ENCODE data around the gene IFT122. TPM values are rescaled to one million over a fixed set of nuclear protein-coding genes. Genes with fewer than 3 reads are reported as not detected.
A peak's percentile ranks its signal among the peaks of the same experiment; 100 is the strongest.

IFT122 gene
- total RNA-seq, 1 donor, result 19.9 TPM

- peak; percentile 96 for DNase-seq (ENCODE audit: low read depth)
- H3K4me3 ChIP-seq (ENCODE audit: low read depth, low read length), result no peak overlapping the region
- TF ChIP-seq CTCF (IDR thresholded peaks at IDR 0.05; ENCODE audit: insufficient read depth, low read depth, low read length), result no peak
Observed at GRCh38 chr3:129417326-129417725, 22.7 kb upstream of the IFT122 start.

DNA sequence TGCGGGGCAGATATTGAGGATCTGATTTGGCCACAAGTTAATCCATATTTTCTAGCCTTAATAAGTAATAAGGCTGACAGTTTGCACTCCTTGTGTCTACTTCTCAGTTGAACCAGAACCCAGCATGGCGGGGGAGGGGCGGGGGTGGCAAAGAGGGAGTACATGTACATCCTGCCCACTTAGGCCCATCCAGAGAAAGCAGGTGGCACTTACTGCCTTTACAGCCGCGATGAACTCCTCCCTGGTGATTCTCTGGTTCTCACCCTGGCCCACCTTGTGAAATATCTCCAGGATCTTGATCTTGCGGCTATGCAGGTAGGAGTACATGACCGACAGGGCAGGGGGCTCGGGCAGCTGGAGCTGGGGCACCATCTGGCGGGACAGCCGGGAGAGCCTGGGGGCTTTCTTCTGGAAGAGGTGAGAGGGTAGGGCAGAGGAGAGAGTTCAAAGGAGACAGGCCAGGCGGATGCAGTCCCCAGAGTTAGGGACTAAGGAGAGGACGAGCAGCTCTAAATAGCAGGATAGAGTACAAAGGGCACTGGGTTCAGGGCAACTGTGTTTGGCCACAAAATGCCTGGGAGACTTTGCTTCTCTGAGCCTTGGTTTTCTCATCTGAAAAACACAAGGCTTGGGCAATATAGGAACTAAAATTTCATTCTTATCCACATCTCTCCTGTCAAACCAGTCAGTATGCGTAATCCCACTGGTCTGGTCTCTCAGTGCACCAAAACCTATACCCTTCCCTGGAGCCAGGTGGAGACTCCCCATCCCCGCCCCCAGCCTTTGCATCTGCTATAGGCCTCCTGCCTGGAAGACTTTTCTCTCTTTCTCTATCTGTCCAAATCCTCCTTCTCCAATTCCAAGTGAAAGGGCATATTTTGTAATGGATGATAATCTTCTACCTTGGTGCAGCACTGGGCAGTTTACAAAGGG, 21.7 kb upstream of the IFT122 start:
- no peak for DNase-seq (ENCODE audit: low read depth)
- H3K4me3 ChIP-seq (ENCODE audit: low read depth, low read length), result no peak overlapping the region
- TF ChIP-seq CTCF (IDR thresholded peaks at IDR 0.05; ENCODE audit: insufficient read depth, low read depth, low read length), result no peak

DNA sequence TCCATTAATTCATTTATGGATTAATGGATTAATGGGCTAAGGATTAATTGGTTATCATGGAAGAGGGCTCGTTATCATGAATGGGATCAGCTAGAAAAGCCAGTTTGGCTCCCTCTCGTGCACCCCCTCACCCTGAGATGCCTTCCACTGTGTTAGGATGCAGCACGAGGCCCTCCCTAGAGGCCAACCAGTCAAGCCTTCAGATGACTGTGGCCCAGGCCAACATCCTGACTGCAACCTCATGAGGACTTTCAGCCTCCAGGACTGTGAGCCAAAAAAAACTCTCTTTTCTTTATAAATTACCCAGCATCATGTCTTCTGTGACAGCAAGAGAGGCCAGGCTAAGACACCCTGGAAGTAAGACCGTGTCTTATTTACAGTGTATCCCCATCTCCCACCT, 20.5 kb upstream of the IFT122 start:
- no peak for TF ChIP-seq CTCF (IDR thresholded peaks at IDR 0.05; ENCODE audit: insufficient read depth, low read depth, low read length)
- H3K4me3 ChIP-seq (ENCODE audit: low read depth, low read length), result no peak overlapping the region

GRCh38 chr3:129421236-129421883, 18.7 kb upstream of the IFT122 start:
- DNase-seq (ENCODE audit: low read depth), result no peak
- H3K4me3 ChIP-seq (ENCODE audit: low read depth, low read length), result no peak overlapping the region
- no peak for TF ChIP-seq CTCF (IDR thresholded peaks at IDR 0.05; ENCODE audit: insufficient read depth, low read depth, low read length)

More for the DNA sequence above, 20.5 kb upstream of the IFT122 start:
- no peak for DNase-seq (ENCODE audit: low read depth)

DNA sequence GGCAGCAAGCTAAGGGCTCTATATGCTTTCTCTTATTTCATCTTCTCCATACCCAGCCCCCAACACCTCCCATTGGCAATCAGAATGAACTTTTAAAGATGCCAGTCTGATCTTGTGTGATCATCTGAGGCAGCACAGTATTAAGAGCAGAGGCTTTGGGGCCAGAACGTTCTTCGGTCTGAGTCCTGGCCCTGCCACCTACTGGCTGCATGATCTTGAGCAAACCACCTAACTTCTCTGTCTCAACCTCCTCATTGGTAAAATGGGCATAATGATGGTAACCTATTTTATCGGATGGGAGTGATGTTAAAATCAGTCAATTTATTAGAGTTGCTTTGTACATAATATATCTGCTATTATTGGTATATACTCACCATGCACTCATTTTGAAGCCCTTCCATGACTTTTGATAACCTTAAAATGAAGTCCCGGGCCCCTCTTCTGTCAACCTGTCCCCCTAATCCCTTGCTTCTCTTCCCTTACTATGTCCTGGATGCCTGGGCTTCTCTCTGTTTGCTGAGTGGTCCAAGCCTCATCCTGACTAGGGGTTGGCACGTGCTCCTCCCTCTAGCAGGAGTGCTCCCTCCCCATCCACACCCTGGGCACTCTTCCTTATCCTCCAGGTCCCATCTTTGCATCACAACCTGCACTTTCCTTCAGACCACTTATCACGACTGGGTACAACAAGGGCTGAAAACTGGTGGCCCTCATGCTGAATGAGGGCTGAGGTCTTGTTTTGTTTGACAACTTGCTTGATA, 17.9 kb upstream of the IFT122 start:
- DNase-seq (ENCODE audit: low read depth), result no peak
- TF ChIP-seq CTCF (IDR thresholded peaks at IDR 0.05; ENCODE audit: insufficient read depth, low read depth, low read length), result peak; percentile 53
- no peak overlapping the region for H3K4me3 ChIP-seq (ENCODE audit: low read depth, low read length)

DNA sequence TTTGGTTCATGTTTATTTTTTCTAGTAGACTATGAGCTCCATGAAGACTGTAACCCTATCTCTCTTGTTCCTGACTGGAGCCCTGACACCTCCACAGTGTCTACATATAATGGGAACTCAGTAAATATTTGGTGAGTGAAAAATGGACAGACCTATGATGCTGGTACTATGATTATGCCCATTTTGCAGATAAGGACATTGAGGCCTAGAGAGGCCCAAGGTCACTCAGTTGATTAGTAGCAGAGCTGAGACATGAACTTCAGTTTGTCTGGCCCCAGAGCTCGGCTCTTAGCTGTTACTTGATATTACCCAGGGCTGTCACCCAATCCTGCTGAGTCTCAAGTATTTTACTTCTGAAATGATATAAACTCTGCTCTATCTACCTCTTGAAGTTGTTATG, 17.1 kb upstream of the IFT122 start:
- no peak for DNase-seq (ENCODE audit: low read depth)
- TF ChIP-seq CTCF (IDR thresholded peaks at IDR 0.05; ENCODE audit: insufficient read depth, low read depth, low read length), result no peak

More for the DNA sequence above, 17.1 kb upstream of the IFT122 start:
- no peak overlapping the region for H3K4me3 ChIP-seq (ENCODE audit: low read depth, low read length)

Measured in fibroblast of villous mesenchyme (primary cell).